AG04449 (cell line): ENCODE results near the gene SLC23A2.
"Not testable (repeated sequence)": the region's sequence is repeated elsewhere in the genome, so short reads cannot be mapped to it uniquely, and the experiment has no call there.

Experiments used
- CTCF ChIA-PET: fragments of 350-600 bp; formaldehyde crosslinking; extraction: SDS; loops from one replicate; lab custom pipeline; 2021; ENCODE audit warnings: antibody characterized with exemption; lab: Yijun Ruan, JAX
- POLR2A ChIA-PET: fragments of 400-600, 350-600 bp; formaldehyde crosslinking; extraction: SDS; loops from one replicate; lab custom pipeline; 2020; ENCODE audit warnings: antibody characterized with exemption, inconsistent platforms; lab: Yijun Ruan, JAX
- DNase-seq: peaks from one replicate; pipeline ENCODE4 v3.0.0-alpha.2; 2010; ENCODE audit warnings: low read depth, low spot score
- H3K4me3 ChIP-seq: 2 replicates; pipeline ENCODE4 v1.5.1; 2011; ENCODE audit warnings: low read depth, mild to moderate bottlenecking, control low read depth, low read length
- CTCF ChIP-seq: IDR thresholded peaks from one replicate; pipeline ENCODE4 v1.5.1; 2011; ENCODE audit warnings: mild to moderate bottlenecking, moderate library complexity, low read length, control low read depth, inconsistent platforms; ENCODE audit not compliant: insufficient read depth; ENCODE audit errors: missing control alignments

The SLC23A2 gene

GRCh38 chr20:4925842-4926530 lies 75.3 kb downstream of the SLC23A2 start:
- CTCF ChIA-PET, result no interaction called here

GRCh38 chr20:4924446-4924845 lies 76.9 kb downstream of the SLC23A2 start:
- ChIA-PET CTCF (no interaction called here), POLR2A (no interaction called here)
- H3K4me3 ChIP-seq, result no peak overlapping the region
- TF ChIP-seq CTCF, result no peak
- DNase-seq, result no peak

More at GRCh38 chr20:4925842-4926530, 75.3 kb downstream of the SLC23A2 start:
- no peak for TF ChIP-seq CTCF
- POLR2A ChIA-PET, result interaction anchor here (0.7 kb wide), 1 partner anchor 9 kb away, joined by 3 read pairs; no protein-coding TSS in a partner anchor
- H3K4me3 ChIP-seq, result no peak overlapping the region
- DNase-seq, result no peak

- no peak for TF ChIP-seq CTCF
- CTCF ChIA-PET, result interaction anchor here (0.9 kb wide), 1 partner anchor 177 kb away, joined by 3 read pairs; no protein-coding TSS in a partner anchor
- no peak for DNase-seq
- POLR2A ChIA-PET, result no interaction called here
- H3K4me3 ChIP-seq, result no peak overlapping the region
These were observed 77.3 kb downstream of the SLC23A2 start for GRCh38 chr20:4924032-4924431.

GRCh38 chr20:4922186-4922585 lies 79.1 kb downstream of the SLC23A2 start:
- no peak for TF ChIP-seq CTCF
- ChIA-PET CTCF (no interaction called here), POLR2A (no interaction called here)
- no peak overlapping the region for H3K4me3 ChIP-seq
- DNase-seq, result no peak

- POLR2A ChIA-PET, CTCF ChIA-PET, DNase-seq, H3K4me3 ChIP-seq: not testable (repeated sequence)
These were observed 80.0 kb downstream of the SLC23A2 start for GRCh38 chr20:4921271-4921670.

- no peak for DNase-seq
- POLR2A ChIA-PET, result no interaction called here
- no peak overlapping the region for H3K4me3 ChIP-seq
- CTCF ChIA-PET, result no interaction called here
- no peak for TF ChIP-seq CTCF
These were observed 80.7 kb downstream of the SLC23A2 start for GRCh38 chr20:4920655-4921054.

- H3K4me3 ChIP-seq, result no peak overlapping the region
- no peak for DNase-seq
- POLR2A ChIA-PET, result no interaction called here
- CTCF ChIA-PET, result no interaction called here
- no peak for TF ChIP-seq CTCF
These were observed 81.2 kb downstream of the SLC23A2 start for GRCh38 chr20:4920131-4920530.
